ENCODE results near the gene NDUFB7. TPM values are rescaled to one million over a fixed set of nuclear protein-coding genes. Genes with fewer than 3 reads are reported as not detected.
"Not testable (repeated sequence)": the region's sequence is repeated elsewhere in the genome, so short reads cannot be mapped to it uniquely, and the experiment has no call there.

Gene NDUFB7
- total RNA-seq, 2 donors from 2014 or later = 121 to 206 TPM

DNA sequence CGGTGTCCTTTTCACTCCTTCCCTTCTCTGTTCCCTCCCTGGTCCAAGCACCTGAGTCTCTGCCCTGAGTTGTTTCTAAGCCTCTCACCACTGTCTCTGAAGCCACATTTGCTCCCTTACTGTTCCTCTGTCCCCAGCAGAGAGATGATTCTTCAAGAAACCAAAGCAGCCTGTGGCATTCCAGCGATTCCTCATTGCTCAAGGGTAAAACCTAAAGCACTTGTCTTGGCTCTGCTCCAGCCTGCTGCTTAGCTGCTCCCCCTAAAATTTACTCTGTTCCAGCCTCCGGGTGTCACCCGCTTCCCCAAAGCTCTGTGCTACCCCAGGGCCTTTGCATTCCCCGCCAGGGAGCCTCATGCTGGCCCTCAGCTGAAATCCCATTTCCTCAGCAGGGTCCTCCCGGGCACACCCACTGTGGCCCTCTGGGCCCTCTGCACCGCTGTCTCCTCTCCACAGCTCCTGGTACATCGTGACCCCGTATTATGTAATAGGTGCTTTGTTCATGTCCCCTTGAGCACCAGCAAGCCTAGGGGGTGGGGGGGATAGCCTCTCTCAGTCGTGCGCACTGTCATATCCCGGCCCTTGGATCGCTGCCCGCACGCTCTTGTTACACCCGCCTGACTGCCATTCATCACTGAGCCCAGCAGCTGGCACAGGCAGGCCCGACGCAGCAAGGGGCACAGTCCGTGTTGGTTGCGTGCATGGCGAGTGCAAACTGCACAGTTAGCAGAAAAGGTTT lies 26.7 kb downstream of the NDUFB7 start:
- DNase-seq (peak; percentile 34 to 81 (median 68)), ATAC-seq (peak; percentile 54)
- Histone ChIP-seq H3K27me3 (no peaks in the 10 kb centered on the region), H3K27ac (no peak overlapping the region), H3K36me3 (replicated peaks in 1 of 2; ENCODE audit: insufficient read depth in 1 of 2, low read depth in 2 of 2) (no peaks in the 10 kb centered on the region), H3K9me3 (no peaks in the 10 kb centered on the region), H3K4me1 (no peaks in the 10 kb centered on the region), H3K4me3 (no peak overlapping the region)
- TF ChIP-seq, protein P1, sequence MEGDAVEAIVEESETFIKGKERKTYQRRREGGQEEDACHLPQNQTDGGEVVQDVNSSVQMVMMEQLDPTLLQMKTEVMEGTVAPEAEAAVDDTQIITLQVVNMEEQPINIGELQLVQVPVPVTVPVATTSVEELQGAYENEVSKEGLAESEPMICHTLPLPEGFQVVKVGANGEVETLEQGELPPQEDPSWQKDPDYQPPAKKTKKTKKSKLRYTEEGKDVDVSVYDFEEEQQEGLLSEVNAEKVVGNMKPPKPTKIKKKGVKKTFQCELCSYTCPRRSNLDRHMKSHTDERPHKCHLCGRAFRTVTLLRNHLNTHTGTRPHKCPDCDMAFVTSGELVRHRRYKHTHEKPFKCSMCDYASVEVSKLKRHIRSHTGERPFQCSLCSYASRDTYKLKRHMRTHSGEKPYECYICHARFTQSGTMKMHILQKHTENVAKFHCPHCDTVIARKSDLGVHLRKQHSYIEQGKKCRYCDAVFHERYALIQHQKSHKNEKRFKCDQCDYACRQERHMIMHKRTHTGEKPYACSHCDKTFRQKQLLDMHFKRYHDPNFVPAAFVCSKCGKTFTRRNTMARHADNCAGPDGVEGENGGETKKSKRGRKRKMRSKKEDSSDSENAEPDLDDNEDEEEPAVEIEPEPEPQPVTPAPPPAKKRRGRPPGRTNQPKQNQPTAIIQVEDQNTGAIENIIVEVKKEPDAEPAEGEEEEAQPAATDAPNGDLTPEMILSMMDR (IDR thresholded peaks at IDR 0.05) = no peak
- no peak for TF ChIP-seq POLR2A (IDR thresholded peaks at IDR 0.05)
- 55 to 65% methylated on average over 19 to 21 of the region's 21 CpGs for WGBS, 2 donors
- intact Hi-C loops (cut with DNase I) = no loop called here

DNA sequence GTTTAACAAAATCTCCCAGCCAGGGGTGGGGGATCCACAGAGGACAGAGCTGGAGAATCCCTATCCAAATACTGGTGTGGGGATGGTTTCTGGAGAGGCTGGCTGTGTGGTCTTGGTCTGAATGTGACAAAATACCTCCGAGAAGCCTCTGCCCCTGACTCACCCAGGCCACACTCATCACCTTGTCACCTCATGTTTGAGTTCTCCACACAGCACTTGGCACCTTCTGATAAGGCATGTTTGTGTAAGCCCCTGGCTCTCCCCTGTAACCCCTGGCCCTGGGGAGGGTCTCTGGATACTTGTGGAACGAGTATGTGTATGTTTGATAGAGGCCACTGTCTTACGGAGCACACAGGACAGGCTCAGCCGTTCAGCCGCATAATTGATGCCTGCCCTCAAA lies 27.8 kb downstream of the NDUFB7 start:
- no peak for ATAC-seq
- H3K27me3 ChIP-seq = no peaks in the 10 kb centered on the region
- no peaks in the 10 kb centered on the region for H3K9me3 ChIP-seq
- no peak for DNase-seq
- WGBS, 2 donors = 83 to 100% methylated on average over 1 to 5 of the region's 5 CpGs
- H3K36me3 ChIP-seq (replicated peaks in 1 of 2; ENCODE audit: insufficient read depth in 1 of 2, low read depth in 2 of 2) = no peaks in the 10 kb centered on the region
- TF ChIP-seq, protein P1 (IDR thresholded peaks at IDR 0.05) = no peak
- TF ChIP-seq POLR2A (IDR thresholded peaks at IDR 0.05) = no peak
- H3K4me1 ChIP-seq = no peaks in the 10 kb centered on the region
- no peak overlapping the region for H3K27ac ChIP-seq
- no peak overlapping the region for H3K4me3 ChIP-seq
- intact Hi-C loops (cut with DNase I) = no loop called here

DNA sequence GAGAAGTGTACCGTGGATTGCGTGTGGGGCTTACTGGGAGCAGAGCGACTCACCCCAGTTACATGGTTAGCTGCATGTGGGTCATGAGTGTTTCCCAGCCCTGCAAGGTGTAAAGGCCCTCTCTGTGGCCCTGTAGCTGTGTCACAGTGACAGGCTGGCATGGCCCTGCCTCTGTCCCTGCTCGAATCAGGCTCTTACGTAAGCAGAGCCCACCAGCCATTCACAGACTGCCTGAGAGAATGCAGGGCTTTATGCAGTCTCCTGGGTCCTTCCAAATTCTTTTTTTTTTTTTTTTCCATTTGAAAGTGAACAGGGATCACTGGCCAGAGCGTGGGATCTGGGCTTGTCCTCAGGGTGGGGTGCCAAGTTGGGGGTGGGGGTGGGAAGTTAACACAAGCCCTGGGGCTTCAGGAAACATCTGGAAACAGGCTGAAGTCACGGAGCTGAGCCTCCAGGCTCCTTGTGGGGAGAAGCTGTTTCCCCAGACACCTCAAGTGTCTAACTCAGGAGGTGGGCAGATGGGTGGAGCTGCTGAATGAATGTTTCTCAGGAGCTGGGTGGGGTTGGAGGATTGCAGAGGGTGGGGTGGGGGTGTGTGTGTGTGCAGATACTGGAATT lies 29.0 kb downstream of the NDUFB7 start:
- ATAC-seq = no peak
- 65 to 74% methylated on average over 7 of the region's 7 CpGs for WGBS, 2 donors
- Histone ChIP-seq H3K27me3 (no peaks in the 10 kb centered on the region), H3K4me1 (peaks cover 6% of the 10 kb centered on the region), H3K4me3 (no peak overlapping the region), H3K27ac (no peak overlapping the region), H3K36me3 (replicated peaks in 1 of 2; ENCODE audit: insufficient read depth in 1 of 2, low read depth in 2 of 2) (no peaks in the 10 kb centered on the region), H3K9me3 (no peaks in the 10 kb centered on the region)
- DNase-seq = no peak
- intact Hi-C loops (cut with DNase I) = no loop called here
- no peak for TF ChIP-seq POLR2A (IDR thresholded peaks at IDR 0.05)
- TF ChIP-seq, protein P1 (IDR thresholded peaks at IDR 0.05) = no peak

DNA sequence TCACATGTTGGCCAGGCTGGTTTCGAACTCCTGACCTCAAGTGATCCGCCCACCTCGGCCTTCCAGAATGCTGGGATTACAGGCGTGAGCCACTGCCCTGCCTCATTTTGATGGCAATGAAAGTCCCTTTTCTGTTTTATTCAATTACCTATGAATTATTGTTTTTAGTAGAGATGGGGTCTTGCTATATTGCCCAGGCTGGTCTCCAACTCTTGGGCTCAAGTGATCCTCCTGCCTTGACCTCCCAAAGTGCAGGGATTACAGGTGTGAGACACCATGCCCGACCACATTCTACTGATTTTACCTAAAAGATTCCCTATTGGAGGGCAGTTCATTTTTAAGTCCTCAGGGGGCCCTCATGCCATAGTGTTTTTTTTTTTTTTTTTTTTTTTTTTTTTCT lies 29.9 kb downstream of the NDUFB7 start:
- H3K27me3 ChIP-seq; H3K9me3 ChIP-seq; DNase-seq; H3K27ac ChIP-seq; H3K36me3 ChIP-seq (replicated peaks in 1 of 2; ENCODE audit: insufficient read depth in 1 of 2, low read depth in 2 of 2); H3K4me3 ChIP-seq; ATAC-seq; H3K4me1 ChIP-seq; intact Hi-C loops (cut with DNase I): not testable (repeated sequence)
- 76 to 78% methylated on average over 5 of the region's 5 CpGs for WGBS, 2 donors

DNA sequence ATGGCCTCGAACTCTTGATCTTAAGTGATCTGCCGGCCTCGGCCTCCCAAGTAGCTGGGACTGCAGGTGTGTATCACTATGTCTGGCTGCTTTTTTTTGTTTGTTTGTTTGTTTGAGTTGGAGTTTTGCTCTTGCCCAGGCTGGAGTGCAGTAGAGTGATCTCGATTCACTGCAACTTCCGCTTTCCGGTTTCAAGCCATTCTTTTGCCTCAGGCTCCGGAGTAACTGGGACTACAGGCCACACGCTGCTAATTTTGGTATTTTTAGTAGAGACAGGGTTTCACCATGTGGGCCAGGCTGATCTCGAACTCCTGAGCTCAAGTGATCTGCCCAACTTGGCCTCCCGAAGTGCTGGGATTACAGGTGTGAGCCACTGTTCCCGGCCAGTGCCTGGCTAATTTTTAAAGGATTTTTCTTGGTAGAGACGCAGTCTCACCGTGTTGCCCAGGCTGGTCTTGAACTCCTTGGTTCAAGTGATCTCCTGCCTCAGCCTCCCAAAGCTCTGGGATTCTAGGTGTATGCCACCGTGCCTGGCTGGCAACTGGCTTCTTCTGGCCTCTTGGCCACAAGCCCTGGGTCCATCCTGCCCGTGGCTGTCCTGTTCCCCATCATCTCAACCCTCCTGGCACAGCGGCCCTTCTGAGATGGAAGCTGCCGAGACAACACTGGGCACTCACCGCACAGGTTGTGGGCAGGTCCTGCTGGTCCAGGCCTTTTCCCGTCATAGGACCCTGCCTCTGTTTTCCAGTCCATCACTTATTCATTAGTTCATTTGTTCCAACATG lies 30.9 kb downstream of the NDUFB7 start:
- no peak overlapping the region for H3K4me3 ChIP-seq
- peaks cover 18% of the 10 kb centered on the region for H3K4me1 ChIP-seq
- intact Hi-C loops (cut with DNase I) = no loop called here
- ATAC-seq (no peak), DNase-seq (no peak)
- no peaks in the 10 kb centered on the region for H3K27me3 ChIP-seq
- 88 to 91% methylated on average over 18 to 19 of the region's 19 CpGs for WGBS, 2 donors
- H3K27ac ChIP-seq = no peak overlapping the region
- no peaks in the 10 kb centered on the region for H3K36me3 ChIP-seq (replicated peaks in 1 of 2; ENCODE audit: insufficient read depth in 1 of 2, low read depth in 2 of 2)
- TF ChIP-seq, protein P1 (IDR thresholded peaks at IDR 0.05) = no peak
- TF ChIP-seq POLR2A (IDR thresholded peaks at IDR 0.05) = no peak
- no peaks in the 10 kb centered on the region for H3K9me3 ChIP-seq
